GM18519 (cell line): Measurements from ENCODE around the gene FER1L5.

Source experiments
- ATAC-seq: cut with Tn5 transposase; IDR thresholded peaks from one replicate; pipeline ENCODE4 v1.9.1; 2021; ENCODE audit warnings: mild to moderate bottlenecking, moderate library complexity; ENCODE audit not compliant: unreplicated experiment, low FRiP score

The FER1L5 gene

GRCh38 chr2:96669539-96670215 is 27.1 kb downstream of the FER1L5 start:
- ATAC-seq = no peak

GRCh38 chr2:96679848-96680247 is 37.3 kb downstream of the FER1L5 start:
- no peak for ATAC-seq

- no peak for ATAC-seq
Measured at GRCh38 chr2:96680561-96681141, 38.1 kb downstream of the FER1L5 start.

- no peak for ATAC-seq
Measured at GRCh38 chr2:96681540-96681939, 39.0 kb downstream of the FER1L5 start.

GRCh38 chr2:96683307-96683706 is 40.7 kb downstream of the FER1L5 start:
- no peak for ATAC-seq

GRCh38 chr2:96683972-96684820 is 41.6 kb downstream of the FER1L5 start:
- no peak for ATAC-seq

GRCh38 chr2:96684883-96685576 is 42.5 kb downstream of the FER1L5 start:
- no peak for ATAC-seq

GRCh38 chr2:96685577-96686459 is 43.3 kb downstream of the FER1L5 start:
- ATAC-seq = no peak

GRCh38 chr2:96687266-96687665 is 44.7 kb downstream of the FER1L5 start:
- ATAC-seq = no peak

- ATAC-seq = no peak
Measured at GRCh38 chr2:96687711-96688640, 45.4 kb downstream of the FER1L5 start.

GRCh38 chr2:96688649-96689430 is 46.3 kb downstream of the FER1L5 start:
- ATAC-seq = no peak

- no peak for ATAC-seq
Measured at GRCh38 chr2:96689431-96689991, 46.9 kb downstream of the FER1L5 start.

- no peak for ATAC-seq
Measured at GRCh38 chr2:96690306-96691021, 47.9 kb downstream of the FER1L5 start.

GRCh38 chr2:96691022-96691612 is 48.6 kb downstream of the FER1L5 start:
- no peak for ATAC-seq

- no peak for ATAC-seq
Measured at GRCh38 chr2:96692094-96692971, 49.8 kb downstream of the FER1L5 start.
